Measurements from ENCODE around the gene PRLH. TPM values are rescaled to one million over a fixed set of nuclear protein-coding genes. Genes with fewer than 3 reads are reported as not detected.
"Not testable (repeated sequence)": the region's sequence is repeated elsewhere in the genome, so short reads cannot be mapped to it uniquely, and the experiment has no call there.

The PRLH gene
- total RNA-seq, 2 experiments from 2014 or later: not detected

GRCh38 chr2:237592425-237592980 lies 26.1 kb downstream of the PRLH start:
- ChIA-PET POLR2A (interaction anchor here (0.6 kb wide), 1 partner anchor 220 kb away, joined by 6 read pairs; no protein-coding TSS in a partner anchor), CTCF (interaction anchor here (0.9 to 2.3 kb wide), 3 partner anchors 11 to 153 kb away, joined by 3 to 6 read pairs (median 5); no protein-coding TSS in a partner anchor)
- DNase-seq (no peak), ATAC-seq (no peak)
- Mint-ChIP-seq H3K4me3 (no peak overlapping the region), H3K27ac (no peak overlapping the region), H3K36me3 (ENCODE audit: low read depth) (no peaks in the 10 kb centered on the region), H3K27me3 (ENCODE audit: low read depth) (peaks cover 4% of the 10 kb centered on the region), H3K4me1 (ENCODE audit: low read depth) (peaks cover 21% of the 10 kb centered on the region), H3K9me3 (ENCODE audit: insufficient read depth) (no peaks in the 10 kb centered on the region)

DNA sequence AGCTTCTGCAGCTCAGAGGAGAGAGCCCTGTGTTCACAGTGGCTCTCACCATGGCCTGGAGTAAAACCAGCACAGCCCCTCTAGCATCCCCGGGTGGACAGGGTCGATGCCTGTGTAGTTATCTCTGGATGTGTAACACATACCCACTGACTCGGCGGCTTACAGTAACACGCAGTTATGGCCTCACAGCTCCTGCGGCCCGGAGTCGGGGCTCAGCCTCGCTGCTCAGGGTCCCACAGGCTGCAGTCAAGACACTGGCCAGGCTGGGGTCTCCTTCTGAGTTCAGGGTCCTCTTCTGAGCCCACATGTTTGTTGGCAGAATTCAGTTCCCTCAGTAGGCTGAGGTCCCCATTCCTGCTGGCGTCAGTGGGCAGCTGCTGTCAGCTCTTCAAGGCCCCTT lies 26.7 kb downstream of the PRLH start:
- Mint-ChIP-seq H3K27ac (no peak overlapping the region), H3K4me3 (no peak overlapping the region), H3K27me3 (ENCODE audit: low read depth) (peaks cover 4% of the 10 kb centered on the region), H3K4me1 (ENCODE audit: low read depth) (peaks cover 25% of the 10 kb centered on the region), H3K36me3 (ENCODE audit: low read depth) (no peaks in the 10 kb centered on the region), H3K9me3 (ENCODE audit: insufficient read depth) (no peaks in the 10 kb centered on the region)
- ATAC-seq (no peak), DNase-seq (no peak)
- ChIA-PET CTCF (interaction anchor here (1.6 to 2.3 kb wide), 2 partner anchors 11 to 21 kb away, joined by 5 to 6 read pairs; no protein-coding TSS in a partner anchor), POLR2A (no interaction called here)

DNA sequence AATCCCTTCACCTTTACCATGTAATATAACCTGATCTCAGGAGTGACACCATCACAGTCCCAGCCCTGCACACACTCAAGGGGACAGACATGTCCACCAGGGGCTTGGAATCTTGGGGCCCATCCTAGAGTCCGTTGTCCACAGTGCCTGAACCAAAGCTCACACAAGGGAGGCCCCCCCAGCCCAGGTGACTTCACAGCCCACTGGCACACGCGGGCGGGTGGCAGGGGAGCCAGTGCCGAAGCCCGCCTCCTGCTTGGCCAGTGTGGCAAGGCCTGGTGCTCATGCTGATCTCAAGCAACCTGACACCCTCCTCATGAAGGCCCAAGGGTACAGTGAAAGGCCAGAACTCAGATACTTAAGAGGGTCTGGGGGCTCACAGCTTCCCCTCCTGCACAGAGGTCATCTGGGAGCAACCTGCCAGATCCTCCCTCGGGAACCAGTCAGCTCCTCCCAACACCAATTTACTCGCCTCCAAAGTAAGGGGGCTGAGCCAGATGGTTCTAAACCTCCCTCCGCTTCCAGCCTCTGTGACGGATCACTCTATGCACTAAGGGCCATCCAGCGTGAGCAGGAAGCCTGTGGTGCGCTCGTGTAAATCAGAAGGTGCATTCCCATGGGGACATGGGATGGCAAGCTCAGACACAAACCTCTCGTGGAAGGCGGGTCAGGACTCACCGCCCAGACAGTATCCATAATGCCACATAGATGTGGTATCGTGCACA lies 27.4 kb downstream of the PRLH start:
- peak overlapping the region; percentile 28 for H3K27ac Mint-ChIP-seq
- H3K4me3 Mint-ChIP-seq: no peak overlapping the region
- H3K27me3 Mint-ChIP-seq (ENCODE audit: low read depth): peaks cover 4% of the 10 kb centered on the region
- no peak for ATAC-seq
- DNase-seq: no peak
- POLR2A ChIA-PET: no interaction called here
- H3K36me3 Mint-ChIP-seq (ENCODE audit: low read depth): no peaks in the 10 kb centered on the region
- peaks cover 29% of the 10 kb centered on the region for H3K4me1 Mint-ChIP-seq (ENCODE audit: low read depth)
- CTCF ChIA-PET: interaction anchor here (1.5 kb wide), 1 partner anchor 12 kb away, joined by 3 read pairs; no protein-coding TSS in a partner anchor
- no peaks in the 10 kb centered on the region for H3K9me3 Mint-ChIP-seq (ENCODE audit: insufficient read depth)

DNA sequence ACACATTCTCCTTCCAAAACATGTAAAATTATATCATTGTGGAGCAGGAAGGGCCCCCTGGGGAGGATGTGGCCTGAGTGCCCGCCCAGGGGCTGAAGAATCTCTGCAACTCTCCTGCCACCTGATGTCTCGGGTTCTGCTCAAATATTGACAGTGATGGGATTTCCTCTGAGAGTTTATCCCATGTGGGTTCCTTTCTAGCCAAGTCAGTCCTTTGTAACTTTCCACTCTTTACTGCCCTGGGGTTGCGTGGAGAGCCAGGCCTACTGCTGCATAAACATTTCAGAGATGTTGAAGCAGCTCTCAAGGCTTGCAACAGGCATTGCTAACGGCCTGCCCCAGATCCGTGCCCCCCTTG lies 28.1 kb downstream of the PRLH start:
- no peaks in the 10 kb centered on the region for H3K36me3 Mint-ChIP-seq (ENCODE audit: low read depth)
- DNase-seq (no peak), ATAC-seq (no peak)
- peaks cover 4% of the 10 kb centered on the region for H3K27me3 Mint-ChIP-seq (ENCODE audit: low read depth)
- H3K4me1 Mint-ChIP-seq (ENCODE audit: low read depth): peaks cover 29% of the 10 kb centered on the region
- POLR2A ChIA-PET: no interaction called here
- CTCF ChIA-PET: interaction anchor here (1.5 kb wide), 1 partner anchor 13 kb away, joined by 3 read pairs; no protein-coding TSS in a partner anchor
- no peak overlapping the region for H3K27ac Mint-ChIP-seq
- H3K4me3 Mint-ChIP-seq: no peak overlapping the region
- no peaks in the 10 kb centered on the region for H3K9me3 Mint-ChIP-seq (ENCODE audit: insufficient read depth)

GRCh38 chr2:237595829-237596519 lies 29.6 kb downstream of the PRLH start:
- peaks cover 21% of the 10 kb centered on the region for H3K4me1 Mint-ChIP-seq (ENCODE audit: low read depth)
- POLR2A ChIA-PET; H3K9me3 Mint-ChIP-seq (ENCODE audit: insufficient read depth); H3K36me3 Mint-ChIP-seq (ENCODE audit: low read depth); CTCF ChIA-PET; H3K27ac Mint-ChIP-seq; H3K27me3 Mint-ChIP-seq (ENCODE audit: low read depth); H3K4me3 Mint-ChIP-seq; ATAC-seq; DNase-seq: not testable (repeated sequence)

GRCh38 chr2:237596520-237597195 lies 30.3 kb downstream of the PRLH start:
- no peak overlapping the region for H3K27ac Mint-ChIP-seq
- no peak for DNase-seq
- no peaks in the 10 kb centered on the region for H3K27me3 Mint-ChIP-seq (ENCODE audit: low read depth)
- H3K4me3 Mint-ChIP-seq: no peak overlapping the region
- peaks cover 14% of the 10 kb centered on the region for H3K4me1 Mint-ChIP-seq (ENCODE audit: low read depth)
- H3K9me3 Mint-ChIP-seq (ENCODE audit: insufficient read depth): no peaks in the 10 kb centered on the region
- H3K36me3 Mint-ChIP-seq (ENCODE audit: low read depth): no peaks in the 10 kb centered on the region
- POLR2A ChIA-PET: no interaction called here
- CTCF ChIA-PET: no interaction called here
- peak; percentile 12 for ATAC-seq

- no peak overlapping the region for H3K27ac Mint-ChIP-seq
- DNase-seq (no peak), ATAC-seq (no peak)
- no peak overlapping the region for H3K4me3 Mint-ChIP-seq
- H3K27me3 Mint-ChIP-seq (ENCODE audit: low read depth): no peaks in the 10 kb centered on the region
- CTCF ChIA-PET: no interaction called here
- no peaks in the 10 kb centered on the region for H3K9me3 Mint-ChIP-seq (ENCODE audit: insufficient read depth)
- POLR2A ChIA-PET: no interaction called here
- H3K36me3 Mint-ChIP-seq (ENCODE audit: low read depth): no peaks in the 10 kb centered on the region
- peaks cover 11% of the 10 kb centered on the region for H3K4me1 Mint-ChIP-seq (ENCODE audit: low read depth)
Measured at GRCh38 chr2:237597196-237598145, 31.1 kb downstream of the PRLH start.

DNA sequence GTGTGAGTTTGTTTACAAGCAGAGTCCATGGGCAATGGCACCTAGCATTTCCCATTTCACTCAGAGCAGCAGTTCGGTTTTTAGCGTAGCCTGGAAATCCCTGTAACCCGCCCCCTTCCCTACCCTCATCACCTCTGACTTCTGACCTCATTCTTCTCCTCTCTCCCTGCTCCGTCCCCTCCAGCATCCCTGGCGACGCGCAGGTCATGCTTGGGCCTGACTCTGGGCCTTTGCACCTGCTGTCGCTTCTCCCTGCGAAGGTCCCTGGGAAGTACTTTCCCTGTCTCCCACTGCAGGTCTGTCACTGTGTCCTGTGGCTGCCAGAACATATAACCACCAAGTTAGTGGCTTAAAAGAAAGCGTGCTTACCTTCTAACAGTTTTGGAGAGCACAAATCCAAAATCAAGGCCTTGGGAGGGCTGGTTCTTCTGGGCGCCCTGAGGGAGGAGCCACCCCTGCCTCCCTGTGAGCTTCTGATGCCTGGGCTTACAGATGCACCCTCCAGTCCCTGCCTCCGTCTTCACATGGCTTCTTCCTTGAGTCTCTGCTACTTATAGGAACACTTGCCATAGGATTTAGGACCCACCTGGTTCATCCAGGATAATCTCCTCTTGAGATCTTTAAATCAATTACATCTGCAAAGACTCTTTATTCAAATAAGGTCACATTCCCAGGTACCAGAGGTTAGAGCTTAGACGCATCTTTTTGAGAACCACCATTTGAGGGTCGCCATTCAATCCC lies 32.3 kb downstream of the PRLH start:
- Mint-ChIP-seq H3K27ac (peak overlapping the region; percentile 73), H3K36me3 (ENCODE audit: low read depth) (no peaks in the 10 kb centered on the region), H3K4me3 (no peak overlapping the region), H3K27me3 (ENCODE audit: low read depth) (no peaks in the 10 kb centered on the region), H3K9me3 (ENCODE audit: insufficient read depth) (no peaks in the 10 kb centered on the region), H3K4me1 (ENCODE audit: low read depth) (peaks cover 23% of the 10 kb centered on the region)
- DNase-seq: no peak
- ATAC-seq: no peak
- CTCF ChIA-PET: interaction anchor here (1.0 kb wide), 1 partner anchor 26 kb away, joined by 3 read pairs; no protein-coding TSS in a partner anchor
- POLR2A ChIA-PET: no interaction called here

- DNase-seq (no peak), ATAC-seq (no peak)
- POLR2A ChIA-PET: interaction anchor here (1.9 kb wide), 1 partner anchor 93 kb away, joined by 4 read pairs; no protein-coding TSS in a partner anchor
- Mint-ChIP-seq H3K36me3 (ENCODE audit: low read depth) (no peaks in the 10 kb centered on the region), H3K9me3 (ENCODE audit: insufficient read depth) (no peaks in the 10 kb centered on the region), H3K4me3 (no peak overlapping the region), H3K27me3 (ENCODE audit: low read depth) (no peaks in the 10 kb centered on the region), H3K4me1 (ENCODE audit: low read depth) (peaks cover 28% of the 10 kb centered on the region), H3K27ac (no peak overlapping the region)
- CTCF ChIA-PET: interaction anchor here (1.0 kb wide), 2 partner anchors 27 to 70 kb away, joined by 3 read pairs; no protein-coding TSS in a partner anchor
Measured at GRCh38 chr2:237599465-237600110, 33.2 kb downstream of the PRLH start.

GRCh38 chr2:237600205-237600846 lies 34.0 kb downstream of the PRLH start:
- ChIA-PET POLR2A (interaction anchor here (1.9 kb wide), 1 partner anchor 93 kb away, joined by 4 read pairs; no protein-coding TSS in a partner anchor), CTCF (interaction anchor here (1.0 to 1.7 kb wide), 3 partner anchors 28 to 69 kb away, joined by 3 to 5 read pairs (median 3); no protein-coding TSS in a partner anchor)
- no peaks in the 10 kb centered on the region for H3K9me3 Mint-ChIP-seq (ENCODE audit: insufficient read depth)
- H3K4me1 Mint-ChIP-seq (ENCODE audit: low read depth): peaks cover 31% of the 10 kb centered on the region
- H3K4me3 Mint-ChIP-seq: no peak overlapping the region
- no peak for ATAC-seq
- H3K27ac Mint-ChIP-seq: no peak overlapping the region
- no peaks in the 10 kb centered on the region for H3K27me3 Mint-ChIP-seq (ENCODE audit: low read depth)
- no peak for DNase-seq
- H3K36me3 Mint-ChIP-seq (ENCODE audit: low read depth): no peaks in the 10 kb centered on the region
